Psoas muscle (tissue), 8 donors: ENCODE measurements around the gene FAM234A. TPM values are rescaled to one million over a fixed set of nuclear protein-coding genes. Genes with fewer than 3 reads are reported as not detected.
"Not testable (repeated sequence)": the region's sequence is repeated elsewhere in the genome, so short reads cannot be mapped to it uniquely, and the experiment has no call there.

Experiments used
- ATAC-seq, 4 donors: fragments of 200-7000 bp; cut with Tn5 transposase; one replicate each; pipeline ENCODE4 v1.9.1; 2020; ENCODE audit warnings: moderate library complexity in 3 of 4, mild to moderate bottlenecking in 2 of 4
- DNase-seq, 2 donors: peaks; one replicate each; pipeline ENCODE4 v3.0.0-alpha.2; 2020
- H3K27ac ChIP-seq: fragments of 200-600 bp; one replicate; pipeline ENCODE4 v1.8.0; 2022
- H3K27me3 ChIP-seq, 3 donors: fragments of 200-600 bp in 1 of 3; one replicate each; pipeline versions ENCODE4 v1.6.1 to v1.8.0; 2013 to 2022; ENCODE audit warnings: low read length in 2 of 3, mild to moderate bottlenecking in 2 of 3, moderate library complexity in 1 of 3; ENCODE audit not compliant: insufficient read depth in 3 of 3
- H3K36me3 ChIP-seq, 2 donors: fragments of 200-600 bp in 1 of 2; one replicate each; pipeline versions ENCODE4 v1.6.1 to v1.8.0; 2013 to 2022; ENCODE audit warnings: low read depth in 1 of 2, mild to moderate bottlenecking in 1 of 2, moderate library complexity in 1 of 2; ENCODE audit not compliant: insufficient read depth in 1 of 2
- H3K4me1 ChIP-seq: fragments of 200-600 bp; one replicate; pipeline ENCODE4 v1.8.0; 2022
- H3K4me3 ChIP-seq: fragments of 200-600 bp; one replicate; pipeline ENCODE4 v1.8.0; 2022; ENCODE audit warnings: mild to moderate bottlenecking
- H3K9me3 ChIP-seq: fragments of 200-600 bp; one replicate; pipeline ENCODE4 v1.8.0; 2022
- CTCF ChIP-seq: fragments of 200-600 bp; IDR thresholded peaks from one replicate; pipeline ENCODE4 v1.8.0; 2022; ENCODE audit warnings: antibody characterized with exemption
- WGBS, 3 donors: extraction: QIAGEN DNeasy Blood & Tissue Kit; methylation state at CpG; one replicate each; pipeline versions ENCODE4 v1.1.6 to v1.1.7; 2013; 5-methylcytosine and 5-hydroxymethylcytosine counted together
- intact Hi-C, 2 donors: fragments of 100-400 bp; cut with DNase I; formaldehyde crosslinking; loops; one replicate each; pipeline versions ENCODE4 v1.11.0 to v1.14.2; 2022
- polyA plus RNA-seq, 3 donors: library from polyadenylated mRNA; stranded (reverse); fragments of 200-250 nt; gene quantifications; one replicate each; pipeline ENCODE4 v1.2.3, GENCODE V29; 2013
- total RNA-seq, 4 donors: library from RNA; stranded (reverse); fragmentation: NEBNext Ultra II Directional in 2 of 4; extraction: Animal tissue kit (Norgen Biotek cat#: 25700) in 2 of 4; gene quantifications; one replicate each; pipeline versions ENCODE4 v1.2.1 to v1.2.4, GENCODE V29; 2021 to 2023
- donor health status: healthy with polysubstance abuse.
- donor health status: DM: no; HTN: no; CAD: no; lungs with moderate emphysema.
- donor health status: Bipolar disorder and iron deficiency.
- donor health status: healthy.
- donor health status: DM: yes; HTN: yes; CAD: no.
- donor health status: DM: no; HTN: no; CAD: no.
- donor health status: DM: no; HTN: no; CAD: no.
- donor health status: DM: yes; HTN: yes; CAD: no.

Gene FAM234A
- total and polyA plus RNA-seq, 7 donors = 54.2 to 198 (median 117) TPM

DNA sequence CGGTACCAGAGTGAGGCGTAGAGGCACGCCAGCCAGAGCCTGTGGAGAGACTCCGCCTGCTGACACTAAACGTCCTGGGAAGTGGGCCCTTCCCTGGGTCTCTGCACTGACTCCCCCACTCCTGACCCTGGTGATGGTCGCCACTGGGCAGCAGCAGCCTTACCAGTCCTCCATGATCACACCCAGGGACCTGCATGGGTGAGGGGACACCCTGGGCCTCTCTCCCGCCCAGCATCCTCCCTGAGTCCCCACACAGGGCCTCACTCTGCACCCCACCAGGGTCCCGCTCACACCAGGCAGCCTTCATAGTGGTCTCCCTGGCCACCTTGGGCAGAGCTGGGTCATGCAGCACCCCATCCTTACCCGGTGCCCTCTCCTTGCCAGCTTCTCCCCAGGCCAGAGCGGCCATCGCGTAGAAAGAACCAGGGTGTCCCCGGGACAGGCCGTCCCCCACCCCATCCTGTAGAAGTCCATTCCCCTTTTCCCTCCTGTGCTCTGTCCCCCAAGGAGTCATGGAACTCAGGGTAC, 30.4 kb downstream of the FAM234A start:
- 83 to 90% (median 89%) methylated on average over 12 to 14 of the region's 14 CpGs for WGBS, 3 donors
- Histone ChIP-seq H3K9me3 (no peaks in the 10 kb centered on the region), H3K36me3 (peaks cover 7 to 60% of the 10 kb centered on the region in 2 donors), H3K27me3 (no peaks in the 10 kb centered on the region), H3K4me1 (no peaks in the 10 kb centered on the region), H3K27ac (no peak overlapping the region), H3K4me3 (no peak overlapping the region)
- peak in 1 of 4 donors; percentile 6 for ATAC-seq
- DNase-seq = no peak
- intact Hi-C loops = no loop called here
- TF ChIP-seq CTCF = no peak

- H3K4me1 ChIP-seq = no peaks in the 10 kb centered on the region
- no peak overlapping the region for H3K27ac ChIP-seq
- H3K27me3 ChIP-seq = no peaks in the 10 kb centered on the region
- TF ChIP-seq CTCF = no peak
- H3K9me3 ChIP-seq = no peaks in the 10 kb centered on the region
- intact Hi-C loops = no loop called here
- DNase-seq (no peak), ATAC-seq (peak in 2 of 4 donors; percentile 41 to 52)
- peaks cover 7 to 54% of the 10 kb centered on the region in 2 donors for H3K36me3 ChIP-seq
- WGBS, 3 donors = 52 to 70% (median 66%) methylated on average over 11 to 12 of the region's 12 CpGs
- H3K4me3 ChIP-seq = no peak overlapping the region
Observed at GRCh38 chr16:265711-266110, 31.1 kb downstream of the FAM234A start.

DNA sequence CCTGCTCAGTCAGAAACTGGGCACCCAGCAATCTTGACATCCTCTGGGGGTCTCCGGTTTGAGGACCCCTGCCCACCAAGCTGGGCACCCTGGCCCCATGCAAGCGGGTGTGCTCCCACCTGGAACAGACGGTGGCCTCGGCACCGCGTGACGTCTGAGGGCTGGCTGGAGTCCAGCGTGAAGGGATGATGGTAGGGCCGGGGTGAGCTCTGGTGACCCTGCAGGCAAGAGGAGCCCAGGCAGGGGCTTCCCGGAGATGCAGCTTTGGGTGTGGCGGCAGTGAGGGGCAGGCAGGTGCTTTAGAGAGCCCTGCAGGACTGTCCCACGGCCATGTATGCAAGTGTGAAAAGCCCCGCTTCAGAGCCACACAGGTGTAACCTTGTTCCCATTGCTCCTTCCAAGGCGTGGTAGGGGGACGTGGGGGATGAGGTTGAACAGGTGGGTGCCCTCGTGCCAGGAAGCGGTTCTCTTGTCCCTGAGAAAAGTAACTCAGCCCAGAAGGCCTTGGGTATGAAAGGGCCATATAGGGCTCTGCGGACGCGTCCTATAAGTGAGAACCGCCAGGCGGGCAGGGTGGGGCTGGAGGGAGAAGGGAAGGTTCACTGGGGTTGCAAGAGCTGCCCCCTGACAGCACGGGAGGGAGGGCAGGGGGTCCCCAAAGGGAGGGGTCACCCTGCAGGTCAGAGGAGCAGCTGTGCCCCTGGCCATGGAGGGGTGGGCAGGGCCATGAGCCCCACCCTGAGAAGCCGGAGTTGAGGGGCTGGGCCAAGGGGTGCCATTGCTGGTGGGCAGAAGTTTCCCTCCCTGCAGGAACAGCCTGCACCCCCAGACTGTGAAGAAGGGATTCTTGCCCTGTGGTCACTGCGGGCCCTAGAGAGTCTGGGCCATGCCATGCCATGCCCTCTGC, 31.9 kb downstream of the FAM234A start:
- Histone ChIP-seq H3K4me3 (no peak overlapping the region), H3K27ac (no peak overlapping the region), H3K4me1 (no peaks in the 10 kb centered on the region), H3K27me3 (no peaks in the 10 kb centered on the region), H3K36me3 (peaks cover 4 to 46% of the 10 kb centered on the region in 2 donors), H3K9me3 (no peaks in the 10 kb centered on the region)
- DNase-seq = no peak
- WGBS, 3 donors = 65 to 70% (median 66%) methylated on average over 25 of the region's 25 CpGs
- peak in 2 of 4 donors; percentile 18 to 21 for ATAC-seq
- no peak for TF ChIP-seq CTCF
- intact Hi-C loops = no loop called here

- DNase-seq, H3K27ac ChIP-seq, H3K4me1 ChIP-seq, H3K4me3 ChIP-seq, H3K27me3 ChIP-seq, intact Hi-C loops, ATAC-seq, H3K9me3 ChIP-seq: not testable (repeated sequence)
- H3K36me3 ChIP-seq = peaks cover 0 to 35% of the 10 kb centered on the region in 2 donors
- 84 to 85% (median 85%) methylated on average over 17 of the region's 17 CpGs for WGBS, 3 donors
Observed at GRCh38 chr16:267562-267961, 32.9 kb downstream of the FAM234A start.
